GM06990 (cell line): ENCODE data around the gene FBXO46.
"Not testable (repeated sequence)": the region's sequence is repeated elsewhere in the genome, so short reads cannot be mapped to it uniquely, and the experiment has no call there.

ENCODE experiments used
- DNase-seq: peaks from one replicate; pipeline ENCODE4 v3.0.0-alpha.2; 2011; ENCODE audit not compliant: insufficient read length; ENCODE audit errors: extremely low read depth
- H3K27me3 ChIP-seq: replicated peaks from 2 replicates; pipeline ENCODE4 v1.6.0; 2011; ENCODE audit warnings: low read length; ENCODE audit not compliant: control insufficient read depth, insufficient read depth
- H3K36me3 ChIP-seq: 2 replicates; pipeline ENCODE4 v1.5.1; 2011; ENCODE audit warnings: low read length; ENCODE audit not compliant: control insufficient read depth, insufficient read depth
- H3K4me3 ChIP-seq: replicated peaks from 2 replicates; pipeline ENCODE4 v1.5.1; 2011; ENCODE audit warnings: low read depth, mild to moderate bottlenecking, control low read depth, low read length
- CTCF ChIP-seq: IDR thresholded peaks from 2 replicates; pipeline ENCODE4 v1.5.1; 2011; ENCODE audit warnings: low read length, control low read depth, mild to moderate bottlenecking, inconsistent platforms; ENCODE audit not compliant: insufficient read depth, poor library complexity, severe bottlenecking

FBXO46 gene

GRCh38 chr19:45733160-45733810 lies 2.6 kb upstream of the FBXO46 start, which contains the start of gene MEIOSIN:
MEIOSIN (plus strand) TSS chr19:45733439; CDS start chr19:45735377, 1,938 bp downstream.
- H3K4me3 ChIP-seq = no peak within 1 kb of the TSS
- H3K36me3 ChIP-seq = no peaks in the 10 kb centered on the region; the same call in 1 of the 2 replicates
- DNase-seq = no peak
- H3K27me3 ChIP-seq = no peaks in the 10 kb centered on the region
- no peak for TF ChIP-seq CTCF

GRCh38 chr19:45729800-45730290 lies 851 bp downstream of the FBXO46 start:
- Histone ChIP-seq H3K36me3 (peaks cover 5% of the 10 kb centered on the region), H3K4me3 (peak overlapping the region; percentile 87), H3K27me3 (no peaks in the 10 kb centered on the region)
- no peak for TF ChIP-seq CTCF
- DNase-seq = no peak

GRCh38 chr19:45728683-45729082 lies 2.0 kb downstream of the FBXO46 start:
- not testable (repeated sequence) for H3K36me3 ChIP-seq, H3K27me3 ChIP-seq, DNase-seq, H3K4me3 ChIP-seq

- H3K4me3 ChIP-seq, H3K27me3 ChIP-seq, DNase-seq: not testable (repeated sequence)
- peaks cover 18% of the 10 kb centered on the region for H3K36me3 ChIP-seq
Measured at GRCh38 chr19:45720065-45720464, 10.6 kb downstream of the FBXO46 start.

- Histone ChIP-seq H3K36me3 (peaks cover 15% of the 10 kb centered on the region), H3K4me3 (peak overlapping the region; percentile 66), H3K27me3 (no peaks in the 10 kb centered on the region)
- no peak for DNase-seq
- no peak for TF ChIP-seq CTCF
Measured at GRCh38 chr19:45717983-45718650, 12.6 kb downstream of the FBXO46 start.

GRCh38 chr19:45717131-45717982 lies 13.3 kb downstream of the FBXO46 start:
- no peaks in the 10 kb centered on the region for H3K27me3 ChIP-seq
- peak; percentile 47 for TF ChIP-seq CTCF
- peak; percentile 99 for DNase-seq
- peak overlapping the region; percentile 84 for H3K4me3 ChIP-seq
- H3K36me3 ChIP-seq = peaks cover 20% of the 10 kb centered on the region
